GM12892 (cell line): ENCODE results near the gene TOGARAM2.
A peak's percentile ranks its signal among the peaks of the same experiment; 100 is the strongest.

Experiments used
- DNase-seq: peaks from one replicate; pipeline ENCODE4 v3.0.0; 2011; ENCODE audit not compliant: insufficient read length
- FAIRE-seq: peaks from 2 replicates; lab custom pipeline; 2011; peaks lifted over from hg19 to GRCh38; lab: Jason Lieb, UNC
- POLR2A ChIP-seq: IDR thresholded peaks from 2 replicates; pipeline ENCODE4 v1.6.1; 2011; ENCODE audit warnings: low read depth, low read length, control low read depth
- POLR2AphosphoS5 ChIP-seq: IDR thresholded peaks from 2 replicates; pipeline ENCODE4 v1.6.1; 2011; ENCODE audit warnings: low read depth, low read length, control low read depth
- TAF1 ChIP-seq: IDR thresholded peaks from 2 replicates; pipeline ENCODE4 v1.6.1; 2011; ENCODE audit warnings: low read depth, mild to moderate bottlenecking, control low read depth, low read length, borderline replicate concordance

TOGARAM2 gene

DNA sequence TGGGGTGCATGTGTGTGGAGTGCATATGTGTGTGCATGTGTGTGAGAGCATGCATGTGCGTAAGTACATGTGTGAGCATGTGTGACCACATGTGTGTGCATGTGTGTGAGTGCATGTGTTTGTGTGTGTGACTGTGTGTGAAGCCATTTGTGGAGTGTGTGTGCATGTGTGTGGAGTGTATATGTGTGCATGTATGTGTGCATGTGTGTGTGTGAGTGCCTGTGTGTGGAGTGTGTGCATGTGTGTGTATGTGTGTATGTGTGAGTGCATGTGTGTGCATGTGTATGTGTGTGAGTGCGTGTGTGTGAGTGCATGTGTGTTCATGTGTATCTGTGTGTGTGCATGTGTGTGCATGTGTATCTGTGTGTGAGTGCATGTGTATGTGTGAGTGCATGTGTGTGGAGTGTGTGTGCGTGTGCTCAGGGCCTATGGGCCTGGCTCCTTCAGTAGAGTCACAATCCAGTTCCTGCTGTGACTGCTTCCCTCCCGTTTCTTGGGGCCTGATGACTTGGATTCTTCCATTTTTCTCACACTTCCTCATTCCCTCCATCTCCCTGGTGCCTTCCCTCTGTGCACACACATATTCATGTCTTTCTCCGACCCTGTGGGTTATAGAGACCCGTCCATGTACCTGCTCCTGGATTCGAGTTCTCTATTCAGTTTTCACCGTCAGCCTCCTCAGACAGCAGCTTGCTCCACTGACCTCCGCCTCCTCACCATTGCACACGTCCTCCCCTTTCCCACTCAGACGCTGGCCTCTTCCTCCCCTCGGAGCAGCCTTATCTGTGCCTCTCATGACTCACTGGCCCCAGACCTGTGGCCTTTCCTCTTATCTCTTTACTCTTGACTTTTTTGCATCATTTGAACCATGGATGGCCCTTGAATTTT, 25.2 kb downstream of the TOGARAM2 start:
- TF ChIP-seq TAF1 (no peak), POLR2A (no peak), POLR2AphosphoS5 (no peak)
- DNase-seq (no peak), FAIRE-seq (no peak)

DNA sequence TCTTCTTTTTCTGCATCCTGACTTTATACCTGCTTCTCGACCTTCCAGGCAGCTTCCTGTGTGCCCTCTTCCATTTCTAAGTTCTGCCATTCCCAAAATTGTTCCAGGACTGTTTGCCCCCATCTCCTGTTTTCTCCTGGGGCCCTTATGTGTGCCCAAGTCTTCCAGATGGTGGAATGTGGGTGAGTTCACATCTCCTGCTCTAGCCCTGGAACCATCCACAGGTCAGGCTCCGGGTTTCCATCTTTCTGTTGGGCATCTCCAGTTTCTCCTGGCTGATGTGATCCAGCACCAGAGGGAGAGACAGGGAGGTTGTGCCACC, 25.8 kb downstream of the TOGARAM2 start:
- FAIRE-seq: no peak
- no peak for TF ChIP-seq TAF1
- no peak for DNase-seq

DNA sequence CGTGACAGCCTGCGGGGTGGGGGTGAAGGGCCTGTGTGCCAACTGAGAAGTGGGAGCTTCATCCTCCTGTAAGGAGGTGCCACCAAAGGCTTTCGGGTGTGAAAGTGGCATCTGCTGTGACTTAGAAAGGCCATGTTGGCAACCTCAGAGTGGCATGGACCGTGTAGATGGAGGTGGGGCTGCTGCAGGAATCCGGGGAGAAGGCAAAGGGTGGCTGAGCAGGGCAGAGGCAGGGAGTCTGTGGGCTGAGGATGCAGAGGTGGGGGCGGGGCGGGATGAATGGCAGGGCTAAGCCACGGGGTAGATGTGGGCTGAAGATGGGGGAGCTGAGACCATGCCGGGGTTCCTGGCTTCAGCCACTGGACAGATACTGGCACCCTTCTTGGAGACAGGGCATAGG, 28.2 kb downstream of the TOGARAM2 start:
- DNase-seq (no peak), FAIRE-seq (no peak)
- TF ChIP-seq TAF1: no peak
- TF ChIP-seq POLR2AphosphoS5: no peak
- TF ChIP-seq POLR2A: no peak

DNA sequence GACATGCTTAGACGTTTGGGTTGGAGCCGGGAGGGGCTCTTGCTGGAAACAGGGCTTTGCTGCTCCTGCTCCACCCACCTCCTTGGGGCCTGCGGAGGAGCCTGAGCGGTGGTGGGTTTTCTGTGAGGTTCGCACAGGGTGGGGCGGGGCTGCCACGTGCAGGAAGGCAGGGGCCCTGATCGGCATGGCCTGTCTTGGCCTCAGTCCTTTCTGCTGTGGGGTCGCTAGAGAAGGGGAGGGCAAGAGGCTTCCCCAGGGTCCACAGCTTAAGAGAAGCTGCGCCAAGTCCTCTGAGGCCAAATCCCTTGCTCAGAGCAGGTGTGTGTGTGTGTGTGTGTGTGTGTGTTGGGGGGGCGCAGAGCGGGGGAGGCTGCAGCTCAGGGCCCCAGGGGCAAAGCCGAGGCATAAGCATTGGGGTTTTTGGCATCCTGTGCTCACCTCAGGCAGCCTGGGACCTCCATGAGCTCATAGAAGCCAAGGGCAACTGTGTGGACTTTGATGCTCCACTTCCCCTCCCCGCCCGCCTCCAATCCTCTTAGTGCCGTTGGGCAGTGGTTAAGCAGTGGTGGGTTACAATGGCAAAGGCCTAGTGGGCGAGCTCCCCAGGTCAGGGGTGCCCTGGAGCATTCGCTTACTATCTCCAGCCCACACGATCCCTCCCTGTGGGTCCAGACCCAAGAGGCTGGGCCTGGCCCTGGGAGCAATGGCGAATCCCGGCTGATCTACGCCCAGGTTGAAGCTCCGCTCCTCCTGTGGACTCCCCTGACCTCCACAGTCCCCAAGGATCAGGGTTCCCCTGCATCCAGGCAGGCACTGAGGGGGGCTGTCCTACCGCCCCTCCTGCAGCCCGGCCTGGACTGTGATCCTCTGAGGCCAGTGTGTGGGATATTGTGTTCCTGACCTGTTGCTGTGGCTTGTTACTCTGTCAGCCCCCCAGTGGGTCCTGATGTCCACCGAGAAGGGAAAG, 28.9 kb downstream of the TOGARAM2 start:
- TF ChIP-seq POLR2AphosphoS5 (no peak), POLR2A (no peak), TAF1 (no peak)
- FAIRE-seq: no peak
- DNase-seq: no peak

DNA sequence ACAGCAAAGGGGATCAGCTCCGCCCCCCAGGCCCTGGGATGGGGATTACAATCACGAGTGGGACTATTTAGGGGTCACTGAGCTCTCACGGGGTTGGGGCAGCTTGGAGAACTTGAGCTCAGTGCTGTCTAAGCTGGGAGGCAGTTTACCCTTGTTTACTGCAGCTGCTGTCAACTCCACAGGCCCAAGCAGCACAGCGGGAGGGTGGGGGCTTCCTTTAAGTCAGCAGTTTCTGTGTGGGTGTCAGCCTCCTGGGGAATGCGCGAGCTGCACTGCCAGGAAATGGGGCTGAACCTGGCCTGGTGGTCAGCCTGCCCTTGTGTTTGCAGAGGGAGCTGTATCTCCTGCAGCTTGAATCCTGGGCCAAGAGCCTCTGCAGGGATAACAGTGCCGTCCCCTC, 29.8 kb downstream of the TOGARAM2 start:
- FAIRE-seq (peak; percentile 36), DNase-seq (no peak)
- TF ChIP-seq POLR2AphosphoS5 (no peak), TAF1 (no peak), POLR2A (no peak)

DNA sequence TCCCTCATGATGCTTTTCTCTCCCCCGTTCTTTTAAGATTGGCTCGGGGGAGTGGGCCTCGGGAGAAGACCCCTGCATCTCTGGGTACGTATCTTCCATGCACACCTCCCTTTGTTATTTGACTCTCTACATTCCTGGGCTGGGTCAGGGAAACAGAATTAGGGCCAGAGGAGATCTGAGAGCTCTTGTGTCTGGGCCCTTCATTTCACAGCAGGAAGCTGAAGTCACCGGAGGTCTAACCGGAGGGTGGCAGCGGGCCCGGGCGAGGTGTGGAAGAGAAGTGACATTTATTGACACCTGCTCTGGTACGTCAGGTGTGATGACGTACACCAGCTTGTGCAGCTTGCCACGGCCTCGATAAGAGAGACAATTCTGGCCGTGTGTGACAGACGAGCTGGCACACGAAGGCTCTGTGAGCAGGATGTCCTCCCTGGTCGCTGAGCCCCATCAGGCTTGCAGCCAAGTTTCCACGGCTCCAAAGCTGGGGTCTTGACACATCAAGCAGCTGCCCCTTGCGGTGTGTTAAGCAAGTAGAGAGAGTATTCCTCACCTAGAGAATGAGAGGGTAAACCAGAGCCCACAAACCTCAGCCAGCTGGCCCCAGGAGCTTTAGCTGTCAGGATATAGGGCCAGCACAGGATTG, 30.4 kb downstream of the TOGARAM2 start:
- DNase-seq (no peak), FAIRE-seq (peak; percentile 90)
- TF ChIP-seq POLR2A (no peak), TAF1 (no peak), POLR2AphosphoS5 (no peak)

DNA sequence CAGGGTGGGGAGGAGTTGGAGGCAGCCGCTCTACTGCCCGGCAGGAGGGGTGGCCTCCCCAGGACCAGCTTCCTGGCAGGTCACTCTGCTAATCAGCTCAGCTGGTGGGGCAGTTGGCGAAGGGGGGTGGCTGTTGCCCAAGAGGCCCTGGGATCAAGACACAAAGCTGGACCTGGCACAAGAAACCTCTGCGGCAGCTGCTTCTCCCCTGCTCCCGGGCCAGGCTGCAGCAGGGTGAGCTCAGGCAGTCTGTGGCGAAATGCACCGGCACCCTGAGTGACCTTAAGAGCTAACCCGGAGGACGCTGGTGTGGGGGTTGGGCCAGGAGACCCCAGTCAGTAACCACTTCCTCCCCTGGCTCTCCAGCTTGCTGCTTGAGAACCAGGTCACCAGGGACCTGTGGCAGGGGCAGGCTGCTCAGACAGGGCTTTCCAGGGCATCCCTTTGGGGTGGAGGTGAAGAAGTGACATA, 31.1 kb downstream of the TOGARAM2 start:
- TF ChIP-seq TAF1: no peak
- no peak for TF ChIP-seq POLR2A
- TF ChIP-seq POLR2AphosphoS5: no peak
- DNase-seq: no peak
- peak; percentile 54 for FAIRE-seq

DNA sequence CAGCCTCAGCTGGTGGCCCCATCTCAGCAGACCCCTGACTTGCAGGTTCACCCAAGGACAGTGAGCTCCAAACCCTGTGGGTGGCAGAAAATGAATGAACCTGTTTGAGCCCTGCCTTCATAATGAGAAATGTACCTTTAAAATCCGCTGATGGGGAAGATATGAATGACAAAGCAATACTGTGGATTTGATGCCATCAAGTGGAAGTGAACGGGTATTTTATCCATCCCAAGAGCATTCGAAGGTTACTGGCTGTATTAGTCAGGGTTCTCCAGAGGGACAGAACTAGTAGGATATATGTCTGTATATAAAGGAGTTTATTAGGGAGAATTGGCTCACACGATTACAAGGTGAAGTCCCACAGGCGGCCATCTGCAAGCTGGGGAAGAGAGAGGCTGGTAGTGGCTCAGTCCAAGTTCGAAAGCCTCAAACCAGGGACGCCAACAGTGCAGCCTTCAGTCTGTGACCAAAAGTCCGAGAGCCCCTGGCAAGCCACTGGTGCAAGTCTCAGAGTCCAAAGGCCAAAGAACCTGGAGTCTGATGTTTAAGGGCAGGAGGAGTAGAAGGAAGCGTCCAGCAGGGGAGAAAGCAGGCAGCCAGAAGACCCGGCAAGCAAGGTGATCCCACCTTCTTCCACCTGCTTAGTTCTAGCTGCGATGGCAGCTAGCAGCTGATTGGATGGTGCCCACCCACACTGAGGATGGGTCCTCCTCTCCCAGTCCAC, 32.1 kb downstream of the TOGARAM2 start:
- DNase-seq (no peak), FAIRE-seq (no peak)
- TF ChIP-seq POLR2AphosphoS5: no peak
- TF ChIP-seq TAF1: no peak
- TF ChIP-seq POLR2A: no peak

DNA sequence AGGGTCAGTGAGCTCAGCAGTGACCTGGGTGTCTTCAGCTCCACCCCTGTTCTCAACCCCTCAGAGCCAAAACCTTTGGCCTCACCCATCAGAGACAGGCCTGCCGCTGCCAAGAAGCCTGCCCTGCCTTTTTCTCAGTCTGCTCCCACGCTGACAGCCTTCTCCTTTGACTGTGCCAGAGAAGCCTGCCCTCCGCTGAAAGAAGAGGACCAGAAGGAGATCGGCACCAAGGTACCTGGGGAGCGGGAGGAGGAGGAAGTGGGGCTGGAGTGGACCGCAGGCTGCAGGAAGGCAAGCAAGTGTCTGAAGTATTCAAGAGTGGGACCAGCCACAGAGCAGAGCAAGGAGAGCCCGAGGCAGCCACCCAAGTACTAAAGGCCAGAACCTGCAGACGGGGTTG, 33.2 kb downstream of the TOGARAM2 start:
- no peak for TF ChIP-seq POLR2AphosphoS5
- TF ChIP-seq TAF1: no peak
- TF ChIP-seq POLR2A: no peak
- DNase-seq (no peak), FAIRE-seq (peak; percentile 24)

DNA sequence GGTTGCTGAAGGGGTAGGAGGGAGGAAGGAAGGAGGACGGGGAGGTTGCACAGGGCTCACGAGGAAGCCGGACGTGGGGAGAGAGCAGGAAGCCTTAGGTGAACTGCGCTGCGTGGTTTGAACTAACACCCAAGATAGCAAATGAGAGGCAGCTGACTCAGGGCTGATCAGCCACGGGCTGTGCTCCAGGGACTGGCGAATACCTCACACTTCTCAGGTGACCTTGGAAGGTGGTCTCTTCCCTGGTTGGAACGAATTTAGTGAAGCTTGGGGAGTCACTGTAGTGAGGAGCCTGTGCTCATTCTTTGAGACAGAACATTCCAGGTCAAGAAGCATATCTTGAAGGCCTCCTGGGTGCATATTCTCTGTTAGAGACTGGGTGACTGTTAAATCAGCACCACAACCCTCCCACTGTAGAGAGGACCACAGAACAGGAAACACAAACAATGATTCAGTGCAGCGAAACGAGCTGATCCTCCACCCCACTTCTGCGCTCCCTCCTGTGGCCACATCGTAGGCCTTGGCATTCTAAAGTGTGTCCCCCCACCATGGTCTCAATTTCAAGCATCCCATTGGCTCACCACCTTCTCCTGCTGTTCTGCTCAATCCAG, 33.8 kb downstream of the TOGARAM2 start:
- DNase-seq: no peak
- TF ChIP-seq POLR2A (no peak), POLR2AphosphoS5 (no peak), TAF1 (no peak)
- peak; percentile 89 for FAIRE-seq
